HG03575 (cell line): ENCODE data around the gene FLNC.

Source experiments
- ATAC-seq: cut with Tn5 transposase; IDR thresholded peaks from one replicate; pipeline ENCODE4 v1.9.1; 2021; ENCODE audit not compliant: unreplicated experiment, insufficient number of reproducible peaks, low FRiP score; ENCODE audit errors: extremely low read depth

FLNC gene

GRCh38 chr7:128884561-128885369 is 54.6 kb downstream of the FLNC start:
- ATAC-seq = no peak

GRCh38 chr7:128885370-128886187 is 55.4 kb downstream of the FLNC start:
- no peak for ATAC-seq

GRCh38 chr7:128886391-128887168 is 56.4 kb downstream of the FLNC start:
- no peak for ATAC-seq

GRCh38 chr7:128887169-128888038 is 57.2 kb downstream of the FLNC start:
- no peak for ATAC-seq

GRCh38 chr7:128888039-128888755 is 58.0 kb downstream of the FLNC start:
- no peak for ATAC-seq

- no peak for ATAC-seq
Observed at GRCh38 chr7:128888756-128889095, 58.5 kb downstream of the FLNC start.

- ATAC-seq = no peak
Observed at GRCh38 chr7:128889121-128889520, 58.9 kb downstream of the FLNC start.

GRCh38 chr7:128890306-128891109 is 60.3 kb downstream of the FLNC start:
- ATAC-seq = no peak

GRCh38 chr7:128891110-128891941 is 61.1 kb downstream of the FLNC start:
- ATAC-seq = no peak

- ATAC-seq = no peak
Observed at GRCh38 chr7:128891942-128892269, 61.7 kb downstream of the FLNC start.

- no peak for ATAC-seq
Observed at GRCh38 chr7:128892521-128893250, 62.5 kb downstream of the FLNC start.

GRCh38 chr7:128893251-128894100 is 63.3 kb downstream of the FLNC start:
- no peak for ATAC-seq

GRCh38 chr7:128894101-128894440 is 63.9 kb downstream of the FLNC start:
- no peak for ATAC-seq

- no peak for ATAC-seq
Observed at GRCh38 chr7:128895320-128895719, 65.1 kb downstream of the FLNC start.

- no peak for ATAC-seq
Observed at GRCh38 chr7:128899392-128899791, 69.2 kb downstream of the FLNC start.
